Keratinocyte (primary cell): Measurements from ENCODE around the gene CAPZA2. TPM values are rescaled to one million over a fixed set of nuclear protein-coding genes. Genes with fewer than 3 reads are reported as not detected.

Source experiments
- polyA plus RNA-seq, 5 experiments: library from polyadenylated mRNA; depleted of rRNA in 3 of 5; stranded (reverse) in 3 of 5; stranded (forward) in 1 of 5; unstranded in 1 of 5; fragments of >200 nt; gene quantifications; 1 replicate in 1 of 5; 2 replicates in 3 of 5; 3 replicates in 1 of 5; pipeline versions ENCODE4 v1.2.1 to v1.2.3, GENCODE V29; 2011 to 2012; ENCODE audit warnings: missing spikeins in 2 of 5, low read depth in 1 of 5, low replicate concordance in 1 of 5
- small RNA-seq, 3 experiments: library from RNA; depleted of rRNA; stranded (forward); fragments of <200 nt; gene quantifications; one replicate each; pipeline ENCODE3, GENCODE V24; 2012; ENCODE audit warnings: low read depth in 3 of 3, low replicate concordance in 1 of 3; ENCODE audit not compliant: insufficient read length in 3 of 3

CAPZA2 gene
- polyA plus RNA-seq, 1 donor (not counting 4 experiments of a cell fraction or from before 2014, with no cell fraction given): 150 TPM

Small RNA genes lying within 50 kb of the gene (small RNA-seq; reads per million reads assigned to genes)
- gene RF00019: 0 reads per million in 3 experiments
- gene RF02179: 0 reads per million in 3 experiments
- gene RF02180: 0 reads per million in 3 experiments
- 0 reads per million in 3 experiments for gene RF02188
- 0 reads per million in 3 experiments for gene RNA5SP239

Other genes with a start within 250 kb of the CAPZA2 start
- gene MET, start 190.4 kb upstream of the CAPZA2 start, polyA plus RNA-seq: 99.8 to 119 TPM (median 117 TPM) in 3 replicates
- gene ST7, start 90.9 kb downstream of the CAPZA2 start, polyA plus RNA-seq: 15.0 to 18.4 TPM (median 16.9 TPM) in 3 replicates